Measurements from ENCODE around the gene TMEM52.
A peak's percentile ranks its signal among the peaks of the same experiment; 100 is the strongest.
"Not testable (repeated sequence)": the region's sequence is repeated elsewhere in the genome, so short reads cannot be mapped to it uniquely, and the experiment has no call there.

The TMEM52 gene

GRCh38 chr1:1945782-1946393 is 26.8 kb upstream of the TMEM52 start:
- no peak for DNase-seq (ENCODE audit: low spot score)

DNA sequence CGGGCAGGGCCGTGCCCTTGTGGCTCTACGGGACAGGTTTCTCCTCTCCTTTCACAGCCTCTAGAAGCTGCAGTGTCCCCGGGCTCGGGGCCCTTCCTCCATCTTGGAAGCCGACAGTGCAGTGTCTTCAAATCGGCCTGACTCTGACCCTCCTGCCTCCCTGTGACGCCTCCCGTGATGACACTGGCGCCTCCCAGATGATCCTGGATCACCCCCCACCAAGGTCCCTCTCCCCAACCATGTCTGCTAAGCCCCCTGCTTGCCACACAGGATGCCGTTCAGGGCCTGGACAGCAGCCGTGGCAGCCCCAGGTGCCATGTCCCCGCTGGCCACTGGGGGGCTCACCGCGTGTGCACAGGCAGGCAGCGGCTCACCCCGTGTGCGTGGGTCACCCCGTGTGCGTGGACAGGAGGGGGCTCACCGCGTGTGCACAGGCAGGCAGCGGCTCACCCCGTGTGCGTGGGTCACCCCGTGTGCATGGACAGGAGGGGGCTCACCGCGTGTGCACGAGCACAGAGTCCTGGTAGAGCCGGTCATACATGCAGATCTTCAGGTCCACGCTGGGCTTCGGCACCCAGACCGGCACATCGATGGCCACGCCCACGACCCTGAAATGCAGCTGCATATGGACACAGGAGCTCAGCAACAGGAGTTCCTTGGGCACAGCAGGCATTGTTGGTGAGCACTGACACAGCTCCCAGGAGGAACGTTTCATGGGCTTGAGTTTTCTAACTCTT is 24.9 kb upstream of the TMEM52 start:
- DNase-seq (ENCODE audit: low spot score), result peak; percentile 91

- DNase-seq (ENCODE audit: low spot score), result no peak
Measured at GRCh38 chr1:1942753-1943656, 23.9 kb upstream of the TMEM52 start.

DNA sequence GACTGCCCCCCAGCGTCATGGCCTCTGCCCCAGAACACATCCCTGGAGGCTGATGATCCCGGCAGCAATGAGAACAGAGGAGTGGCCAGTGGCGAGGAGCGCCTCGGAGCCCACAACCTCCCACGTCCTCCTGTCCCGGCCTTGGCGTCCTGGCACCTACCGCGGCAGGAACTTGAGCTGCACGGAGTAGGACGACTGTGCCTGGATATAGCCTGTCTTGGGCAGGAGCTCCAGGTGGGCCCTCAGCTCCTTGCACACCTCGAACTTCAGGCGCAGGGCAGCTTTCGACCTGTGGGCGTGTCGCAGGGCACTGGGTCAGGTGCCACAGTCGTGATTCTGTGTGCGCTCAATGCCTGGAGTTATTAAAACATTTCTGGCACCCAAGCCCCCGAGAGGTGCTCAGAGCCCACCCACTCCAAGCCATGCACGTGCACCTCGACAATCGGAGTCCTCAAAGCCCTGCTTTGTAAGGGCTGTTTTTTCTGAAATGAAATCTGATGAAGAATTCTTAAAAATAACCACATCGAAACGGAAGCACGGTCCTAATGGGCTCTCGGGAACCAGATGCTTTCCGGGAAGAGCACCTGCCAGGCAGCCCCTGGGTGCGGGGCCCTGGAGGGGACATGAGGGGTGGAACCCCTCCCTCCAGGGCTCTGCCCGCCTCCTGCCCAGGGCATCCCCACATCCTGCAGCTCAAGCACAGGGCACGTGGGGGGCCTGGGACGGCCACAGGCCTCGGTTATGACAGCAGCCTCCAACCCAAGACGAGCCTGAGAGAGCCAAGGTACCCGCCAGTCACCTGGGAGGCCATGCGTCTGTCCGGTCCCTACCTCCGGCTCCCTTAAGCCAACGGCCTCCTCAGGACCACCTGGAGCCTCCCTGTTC is 23.0 kb upstream of the TMEM52 start:
- DNase-seq (ENCODE audit: low spot score), result no peak

DNA sequence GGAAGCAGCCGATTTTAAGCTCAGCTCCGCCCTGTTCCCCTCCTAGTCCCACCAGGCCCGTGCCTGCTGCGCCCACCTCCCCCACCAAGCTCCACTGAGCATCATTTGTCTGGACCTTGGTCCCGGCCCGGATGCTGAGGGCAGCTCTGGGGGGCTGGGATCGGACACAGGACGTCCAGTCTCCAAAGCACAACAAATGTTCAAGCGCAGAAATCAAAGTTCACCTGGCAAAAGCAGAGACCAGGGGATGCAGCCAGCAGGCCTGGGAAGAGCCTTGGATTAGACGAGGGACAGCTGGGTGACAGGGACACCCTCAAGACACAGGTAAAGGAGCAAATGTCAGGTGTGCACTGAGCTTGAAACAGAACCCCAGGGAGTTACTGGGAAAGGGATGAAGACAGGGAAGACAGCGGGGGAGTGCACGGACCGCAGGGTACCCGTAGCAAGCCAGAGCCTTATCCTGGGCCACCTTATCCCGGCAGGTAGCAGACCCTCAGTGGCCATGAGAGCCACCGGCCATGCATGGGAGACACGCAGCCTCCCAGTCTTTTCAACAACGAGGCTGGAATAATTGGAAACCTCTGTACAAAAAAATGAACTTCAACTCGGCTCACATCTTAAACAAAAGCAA is 22.2 kb upstream of the TMEM52 start:
- no peak for DNase-seq (ENCODE audit: low spot score)

DNA sequence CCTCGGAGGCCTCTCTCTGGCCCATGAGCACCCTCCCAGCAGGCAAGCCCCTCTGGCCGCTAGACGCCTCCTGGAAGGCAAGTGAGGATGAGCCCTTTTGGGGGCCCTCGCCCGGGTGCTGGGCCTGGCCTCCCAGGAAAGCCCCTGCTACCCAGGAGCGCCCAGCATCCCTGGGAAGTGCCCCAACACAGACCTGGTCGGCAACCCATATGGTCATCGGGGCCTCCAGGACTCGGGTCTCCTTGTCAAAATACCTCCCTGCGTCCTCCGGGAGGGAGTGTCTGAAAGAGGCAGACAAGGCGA is 21.0 kb upstream of the TMEM52 start:
- no peak for DNase-seq (ENCODE audit: low spot score)

DNA sequence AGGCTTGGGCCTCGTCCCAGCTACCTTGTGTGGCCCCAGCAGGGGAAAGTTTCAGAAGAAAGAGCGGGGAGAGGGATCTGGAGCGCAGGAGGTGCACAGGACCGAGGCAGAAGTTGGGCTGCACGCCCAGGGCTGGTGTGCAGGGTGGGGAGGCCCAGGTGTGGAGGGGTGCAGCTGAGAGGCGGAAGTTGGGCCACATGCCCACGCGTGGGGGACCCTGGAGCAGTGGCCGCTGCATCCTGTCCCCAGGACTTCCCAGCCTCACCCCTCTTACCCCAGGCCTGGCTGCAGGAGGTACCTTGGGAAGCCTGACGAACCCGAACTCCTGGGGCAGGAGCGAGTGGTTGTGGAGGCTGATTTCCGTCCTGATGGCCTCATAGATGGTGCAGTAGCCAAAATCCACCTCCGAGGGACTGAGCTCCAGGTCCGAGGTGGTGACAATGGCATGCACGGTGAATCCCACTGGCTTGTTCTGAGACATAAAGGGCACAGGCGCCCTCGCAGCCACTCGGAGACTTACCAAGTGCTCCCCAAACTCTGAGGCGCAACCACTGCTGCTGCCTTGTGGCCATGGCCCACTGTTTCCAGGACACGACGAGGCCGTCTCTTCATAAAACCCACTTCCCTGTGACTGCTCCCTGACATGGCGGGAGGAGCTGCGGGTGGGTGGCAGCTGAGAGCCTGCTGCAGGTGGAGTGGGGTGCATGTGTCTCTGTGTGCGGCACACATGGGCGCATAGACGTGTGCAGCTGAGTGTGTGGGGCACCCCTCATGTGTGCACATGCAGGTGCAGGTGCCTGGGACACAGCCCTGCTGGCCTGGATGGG is 20.4 kb upstream of the TMEM52 start:
- no peak for DNase-seq (ENCODE audit: low spot score)

DNA sequence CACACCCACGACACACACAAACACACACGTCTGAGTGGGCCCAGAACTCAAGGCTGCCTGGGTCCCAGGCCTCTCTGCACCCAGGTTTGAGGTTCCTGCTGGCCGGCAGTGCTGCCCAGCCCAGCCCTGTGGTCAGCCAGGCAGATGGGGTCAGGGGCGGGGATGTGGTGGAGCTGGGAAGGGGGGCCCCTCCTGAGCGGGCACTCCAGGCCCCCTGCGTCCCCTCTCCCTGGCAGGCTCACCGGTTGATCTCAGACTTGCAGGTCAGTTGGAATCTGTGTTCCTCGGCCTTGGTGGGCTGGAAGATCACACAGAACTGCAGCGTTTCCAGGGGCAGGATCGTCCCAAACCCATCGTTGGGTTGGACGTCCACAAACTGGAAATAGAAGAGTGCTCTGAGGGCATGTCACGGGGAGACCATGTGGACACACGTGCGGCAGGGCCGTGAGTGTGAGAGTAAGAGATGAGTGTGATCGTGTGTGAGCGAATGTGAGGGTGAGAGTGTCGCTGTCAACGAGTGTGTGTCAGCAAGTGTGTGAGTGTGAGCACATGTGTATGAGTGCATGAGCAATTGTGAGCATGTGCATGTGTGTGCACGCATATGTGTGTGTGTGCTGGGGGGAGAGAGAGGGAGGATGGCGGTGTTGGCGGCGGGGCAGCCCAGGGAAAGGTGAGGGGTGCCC is 19.7 kb upstream of the TMEM52 start:
- DNase-seq (ENCODE audit: low spot score), result no peak

DNA sequence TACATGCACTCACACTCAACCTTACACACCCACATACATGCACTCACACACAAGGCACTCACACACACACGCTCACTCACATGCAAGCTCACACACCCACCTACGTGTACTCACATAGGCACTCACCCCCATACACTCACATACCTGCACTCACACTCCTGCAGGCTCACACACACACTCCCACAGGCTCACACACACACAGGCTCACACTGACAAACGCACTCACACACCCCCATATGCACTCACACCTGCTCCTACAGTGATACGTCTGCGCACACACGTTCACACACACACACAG is 19.1 kb upstream of the TMEM52 start:
- no peak for DNase-seq (ENCODE audit: low spot score)

DNA sequence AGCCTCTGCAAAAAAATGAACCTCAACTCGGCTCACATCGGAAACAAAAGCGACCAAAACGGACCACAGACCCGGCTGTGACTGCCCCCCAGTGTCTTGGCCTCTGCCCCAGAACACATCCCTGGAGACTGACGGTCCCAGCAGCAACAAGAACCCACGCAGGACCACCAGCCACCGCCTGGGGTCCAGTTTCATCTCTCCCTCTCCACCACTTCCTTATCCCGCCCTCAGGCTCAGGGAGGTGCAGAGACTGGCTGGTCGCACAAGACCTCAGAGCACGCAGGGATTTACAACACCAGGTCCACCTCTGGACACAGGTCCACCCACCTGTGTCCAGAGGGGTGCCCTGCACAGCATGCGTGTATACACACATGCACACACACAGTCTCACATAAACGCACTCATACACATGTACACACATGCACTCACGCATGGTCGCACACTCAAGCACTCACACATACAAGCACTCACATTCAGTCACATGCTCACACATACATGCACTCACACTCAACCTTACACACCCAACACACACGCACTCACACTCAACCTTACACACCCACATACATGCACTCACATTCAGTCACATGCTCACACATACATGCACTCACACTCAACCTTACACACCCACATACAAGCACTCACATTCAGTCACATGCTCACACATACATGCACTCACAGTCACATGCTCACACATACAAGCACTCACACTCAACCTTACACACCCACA is 18.6 kb upstream of the TMEM52 start:
- no peak for DNase-seq (ENCODE audit: low spot score)

- DNase-seq (ENCODE audit: low spot score), result no peak
Measured at GRCh38 chr1:1937061-1937460, 18.0 kb upstream of the TMEM52 start.

DNA sequence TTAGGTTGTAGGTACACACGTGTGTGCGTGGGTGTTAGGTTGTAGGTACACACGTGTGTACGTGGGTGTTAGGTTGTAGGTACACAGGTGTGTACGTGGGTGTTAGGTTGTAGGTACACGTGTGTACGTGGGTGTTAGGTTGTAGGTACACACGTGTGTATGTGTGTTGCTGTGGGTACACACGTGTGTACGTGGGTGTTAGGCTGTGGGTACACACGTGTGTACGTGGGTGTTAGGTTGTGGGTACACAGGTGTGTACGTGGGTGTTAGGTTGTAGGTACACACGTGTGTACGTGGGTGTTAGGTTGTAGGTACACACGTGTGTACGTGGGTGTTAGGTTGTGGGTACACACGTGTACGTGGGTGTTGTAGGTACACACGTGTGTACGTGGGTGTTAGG is 15.8 kb upstream of the TMEM52 start:
- DNase-seq (ENCODE audit: low spot score), result not testable (repeated sequence)

- no peak for DNase-seq (ENCODE audit: low spot score)
Measured at GRCh38 chr1:1929639-1930545, 10.8 kb upstream of the TMEM52 start.

DNA sequence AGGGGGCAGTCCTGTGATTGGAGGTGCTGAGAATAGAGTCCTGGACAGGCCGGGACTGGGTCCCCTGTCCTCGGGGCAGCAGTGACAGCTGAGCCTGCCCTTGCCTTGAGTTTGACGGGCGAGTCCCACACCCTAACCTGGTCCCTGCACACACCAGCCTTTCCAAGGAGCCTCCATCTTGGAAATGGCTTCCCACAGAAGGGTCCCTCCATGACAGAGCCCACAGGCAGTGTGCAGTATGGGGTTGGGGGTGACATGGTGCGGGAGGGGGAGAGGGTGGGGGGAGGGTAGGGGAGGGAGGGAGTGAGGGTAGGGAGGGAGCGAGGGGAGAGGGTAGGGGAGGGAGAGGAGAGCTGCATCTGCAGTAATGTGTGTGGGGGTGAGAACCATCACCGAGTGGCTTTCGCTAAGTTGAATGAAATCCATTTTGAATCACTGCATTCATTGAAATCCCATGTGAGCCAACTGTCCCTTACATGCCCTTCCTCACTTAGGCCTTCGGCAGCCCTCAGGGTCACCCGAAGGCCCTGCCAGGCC is 10.1 kb upstream of the TMEM52 start:
- DNase-seq (ENCODE audit: low spot score), result no peak

- DNase-seq (ENCODE audit: low spot score), result no peak
Measured at GRCh38 chr1:1928231-1929101, 9.4 kb upstream of the TMEM52 start.

DNA sequence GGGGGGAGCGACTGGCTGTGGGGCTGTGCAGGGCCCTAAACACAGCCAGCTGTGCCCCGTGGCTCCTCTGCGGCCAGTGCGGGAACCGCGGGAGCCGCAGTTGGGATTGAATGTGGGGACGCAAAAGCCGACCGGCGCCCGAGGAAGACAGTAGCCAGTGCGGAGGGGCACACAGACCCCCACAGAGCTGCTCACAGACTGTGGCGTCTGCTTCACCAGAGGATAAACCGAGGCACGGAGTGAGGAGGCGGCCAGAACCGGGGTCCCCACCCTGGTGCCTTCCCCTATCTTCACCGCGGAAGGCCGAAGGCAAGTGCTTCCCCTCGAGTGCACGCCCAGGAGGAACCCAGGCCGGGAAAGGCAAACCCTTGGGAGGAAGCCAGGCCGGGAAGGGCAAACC is 8.7 kb upstream of the TMEM52 start:
- no peak for DNase-seq (ENCODE audit: low spot score)

Measured in iPS-NIHi11 (cell line).